Urinary bladder (tissue), 4 donors: ENCODE measurements around the gene APOF. TPM values are rescaled to one million over a fixed set of nuclear protein-coding genes. Genes with fewer than 3 reads are reported as not detected.
"Not testable (repeated sequence)": the region's sequence is repeated elsewhere in the genome, so short reads cannot be mapped to it uniquely, and the experiment has no call there.

ENCODE experiments used
- DNase-seq: peaks from one replicate; pipeline ENCODE4 v3.0.0-alpha.2; 2015; ENCODE audit errors: extremely low spot score
- H3K27ac ChIP-seq: one replicate; pipeline ENCODE4 v1.5.1; 2013; ENCODE audit warnings: low read depth, mild to moderate bottlenecking, moderate library complexity
- H3K36me3 ChIP-seq: one replicate; pipeline ENCODE4 v1.6.1; 2013; ENCODE audit warnings: mild to moderate bottlenecking, moderate library complexity; ENCODE audit not compliant: insufficient read depth
- H3K4me1 ChIP-seq: one replicate; pipeline ENCODE4 v1.6.1; 2013; ENCODE audit warnings: mild to moderate bottlenecking, moderate library complexity; ENCODE audit not compliant: insufficient read depth
- H3K4me3 ChIP-seq: one replicate; pipeline ENCODE4 v1.5.1; 2013; ENCODE audit warnings: low read depth, low read length
- WGBS: extraction: QIAGEN DNeasy Blood & Tissue Kit; methylation state at CpG from one replicate; pipeline ENCODE4 v1.1.7; 2013; 5-methylcytosine and 5-hydroxymethylcytosine counted together
- polyA plus RNA-seq: library from polyadenylated mRNA; stranded (reverse); fragments of 200-250 nt; gene quantifications from one replicate; pipeline ENCODE4 v1.2.3, GENCODE V29; 2013
- total RNA-seq: library from RNA; depleted of rRNA; stranded (reverse); fragments of >200 nt; gene quantifications from one replicate; pipeline ENCODE4 v1.2.3, GENCODE V29; 2014
- donor health status: healthy with polysubstance abuse.
- donor health status: healthy.

APOF gene
- total and polyA plus RNA-seq, 2 donors = 0.13 TPM; not detected in 1

GRCh38 chr12:56333197-56333678 lies 29.4 kb downstream of the APOF start:
- Histone ChIP-seq H3K4me1 (peaks cover 2% of the 10 kb centered on the region), H3K36me3 (no peaks in the 10 kb centered on the region), H3K27ac (peak overlapping the region; percentile 88), H3K4me3 (peak overlapping the region; percentile 30)
- WGBS = 19% methylated on average over 8 of the region's 8 CpGs
- DNase-seq = no peak

- 96% methylated on average over 11 of the region's 11 CpGs for WGBS
- Histone ChIP-seq H3K36me3 (no peaks in the 10 kb centered on the region), H3K4me1 (peaks cover 2% of the 10 kb centered on the region), H3K4me3 (peak overlapping the region; percentile 30), H3K27ac (no peak overlapping the region)
- no peak for DNase-seq
Observed at GRCh38 chr12:56332512-56333196, 30.0 kb downstream of the APOF start.

GRCh38 chr12:56330936-56331490 lies 31.6 kb downstream of the APOF start:
- no peak overlapping the region for H3K4me3 ChIP-seq
- WGBS = 94% methylated on average over 7 of the region's 7 CpGs
- no peak for DNase-seq

GRCh38 chr12:56326533-56326932 lies 36.1 kb downstream of the APOF start:
- Histone ChIP-seq H3K4me1 (no peaks in the 10 kb centered on the region), H3K4me3 (no peak overlapping the region), H3K36me3 (peaks cover 3% of the 10 kb centered on the region), H3K27ac (peak overlapping the region; percentile 5)
- WGBS = 70% methylated on average over 6 of the region's 6 CpGs
- no peak for DNase-seq

More at GRCh38 chr12:56330936-56331490, 31.6 kb downstream of the APOF start:
- H3K36me3 ChIP-seq = no peaks in the 10 kb centered on the region
- peaks cover 2% of the 10 kb centered on the region for H3K4me1 ChIP-seq
- no peak overlapping the region for H3K27ac ChIP-seq

GRCh38 chr12:56326126-56326525 lies 36.5 kb downstream of the APOF start:
- DNase-seq = no peak
- Histone ChIP-seq H3K27ac (no peak overlapping the region), H3K36me3 (peaks cover 3% of the 10 kb centered on the region), H3K4me3 (no peak overlapping the region), H3K4me1 (no peaks in the 10 kb centered on the region)
- 97% methylated on average over 8 of the region's 8 CpGs for WGBS

GRCh38 chr12:56324206-56324605 lies 38.5 kb downstream of the APOF start:
- Histone ChIP-seq H3K27ac (no peak overlapping the region), H3K4me1 (no peaks in the 10 kb centered on the region), H3K4me3 (no peak overlapping the region), H3K36me3 (peaks cover 3% of the 10 kb centered on the region)
- 92% methylated on average over 6 of the region's 6 CpGs for WGBS
- DNase-seq = no peak

- H3K36me3 ChIP-seq, H3K4me1 ChIP-seq, H3K27ac ChIP-seq, H3K4me3 ChIP-seq, DNase-seq: not testable (repeated sequence)
- 95% methylated on average over 8 of the region's 8 CpGs for WGBS
Observed at GRCh38 chr12:56321610-56322009, 41.0 kb downstream of the APOF start.

- H3K36me3 ChIP-seq = peaks cover 3% of the 10 kb centered on the region
- 94% methylated on average over 2 of the region's 2 CpGs for WGBS
- H3K4me3 ChIP-seq = no peak overlapping the region
- no peaks in the 10 kb centered on the region for H3K4me1 ChIP-seq
- H3K27ac ChIP-seq = no peak overlapping the region
- no peak for DNase-seq
Observed at GRCh38 chr12:56321027-56321426, 41.6 kb downstream of the APOF start.

GRCh38 chr12:56317675-56318074 lies 45.0 kb downstream of the APOF start:
- H3K4me3 ChIP-seq = no peak overlapping the region

GRCh38 chr12:56315622-56316473 lies 46.8 kb downstream of the APOF start, which contains the start of gene CNPY2:
Gene CNPY2, minus strand, starts transcription at chr12:56315988. Its CDS starts 771 bp downstream, at chr12:56315217.
- H3K27ac ChIP-seq = peak within 1 kb of the TSS; percentile 84
- H3K36me3 ChIP-seq = no peaks in the 10 kb centered on the region
- peak; percentile 94 for DNase-seq
- no peaks in the 10 kb centered on the region for H3K4me1 ChIP-seq
- under 1% methylated on average over 62 of the region's 62 CpGs for WGBS
- peak within 1 kb of the TSS; percentile 76 for H3K4me3 ChIP-seq

More at GRCh38 chr12:56317675-56318074, 45.0 kb downstream of the APOF start:
- 93% methylated on average over 3 of the region's 3 CpGs for WGBS
- H3K36me3 ChIP-seq = no peaks in the 10 kb centered on the region
- no peak overlapping the region for H3K27ac ChIP-seq
- H3K4me1 ChIP-seq = no peaks in the 10 kb centered on the region
- DNase-seq = no peak

- WGBS = 2% methylated on average over 11 of the region's 11 CpGs
- peak overlapping the region; percentile 84 for H3K27ac ChIP-seq
- DNase-seq = no peak
- H3K4me1 ChIP-seq = no peaks in the 10 kb centered on the region
- peak overlapping the region; percentile 76 for H3K4me3 ChIP-seq
- H3K36me3 ChIP-seq = no peaks in the 10 kb centered on the region
Observed at GRCh38 chr12:56315249-56315621, 47.4 kb downstream of the APOF start.

- H3K36me3 ChIP-seq = peaks cover 2% of the 10 kb centered on the region
- DNase-seq = no peak
- no peaks in the 10 kb centered on the region for H3K4me1 ChIP-seq
- WGBS = 93% methylated on average over 12 of the region's 12 CpGs
- no peak overlapping the region for H3K27ac ChIP-seq
- no peak overlapping the region for H3K4me3 ChIP-seq
Observed at GRCh38 chr12:56311003-56311402, 51.7 kb downstream of the APOF start.
